Upper lobe of left lung (tissue), 4 donors: ENCODE data around the gene NOX5.

Experiments
- EP300 ChIP-seq, 4 donors: sonication (generic); formaldehyde crosslinking; IDR thresholded peaks; one replicate each; pipeline ENCODE4 v1.5.1; 2017; ENCODE audit warnings: antibody characterized with exemption in 4 of 4, control low read depth in 2 of 4
- POLR2A ChIP-seq, 4 donors: fragments of 450-650 bp; IDR thresholded peaks; one replicate each; pipeline ENCODE4 v1.5.1; 2016 to 2017; ENCODE audit warnings: antibody characterized with exemption in 4 of 4, mild to moderate bottlenecking in 2 of 4
- POLR2AphosphoS5 ChIP-seq, 2 donors: sonication (generic); formaldehyde crosslinking; IDR thresholded peaks; one replicate each; pipeline ENCODE4 v1.5.1; 2017; ENCODE audit warnings: antibody characterized with exemption in 2 of 2

GRCh38 chr15:69070396-69070795 is 55.9 kb downstream of the NOX5 start:
- TF ChIP-seq EP300 (IDR thresholded peaks at IDR 0.05): no peak
- no peak for TF ChIP-seq POLR2A (IDR thresholded peaks at IDR 0.05)
- TF ChIP-seq POLR2AphosphoS5 (IDR thresholded peaks at IDR 0.05): no peak
